Measurements from ENCODE around the gene MORN1. TPM values are rescaled to one million over a fixed set of nuclear protein-coding genes. Genes with fewer than 3 reads are reported as not detected.

The MORN1 gene
- total and polyA plus RNA-seq, 9 of the 15 experiments (the other 6 are each of a cell fraction or from before 2014, with no cell fraction given) = 0.24 to 9.3 (median 4.2) TPM

DNA sequence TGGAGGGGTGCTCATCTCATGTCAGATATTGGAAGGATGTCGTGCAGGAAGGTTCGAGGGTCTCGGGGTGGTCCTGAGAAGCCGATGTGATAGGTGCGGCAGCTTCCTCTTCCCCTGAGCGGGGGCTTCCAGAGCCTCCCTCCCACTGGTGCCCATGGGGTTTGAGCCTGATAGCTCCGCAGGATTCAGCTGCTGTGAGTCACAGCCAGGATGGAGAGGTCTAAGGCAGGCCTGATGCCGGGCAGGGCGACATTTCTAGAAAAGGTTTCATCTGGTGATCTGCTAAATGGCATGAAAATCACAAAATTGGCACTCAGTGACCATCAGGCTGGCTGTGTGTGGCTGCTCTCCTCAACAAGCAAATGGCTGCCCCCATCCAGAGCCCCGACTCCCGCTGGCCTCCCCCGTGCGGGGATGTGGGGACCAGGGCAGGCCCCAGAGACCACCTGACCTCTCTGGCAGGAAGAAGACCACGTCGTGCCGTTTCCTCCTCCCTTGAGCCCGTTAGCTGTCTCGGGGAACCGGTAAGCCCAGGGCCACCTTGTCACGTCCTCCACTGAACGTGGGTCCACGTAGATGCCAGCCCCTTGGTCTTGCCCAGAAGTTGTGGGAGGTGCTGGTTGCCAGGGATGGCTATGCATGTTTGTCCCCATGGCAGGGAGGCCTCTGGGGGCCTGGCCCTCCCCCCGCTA is 97.2 kb downstream of the MORN1 start:
- FAIRE-seq (no peak), DNase-seq (ENCODE audit: extremely low read depth in 1 of 4, low spot score in 3 of 4) (no peak), ATAC-seq (no peak)
- 92% methylated on average over 21 of the region's 23 CpGs for WGBS (ENCODE audit: insufficient coverage, low coverage, missing lambda C conversion rate)
- peaks cover 97% of the 10 kb centered on the region for H3K79me2 ChIP-seq (ENCODE audit: control insufficient read depth, insufficient read depth, low read length)
- H3K4me3 ChIP-seq = no peak overlapping the region
- CTCF ChIA-PET (ENCODE audit: low intra/inter-chr PET ratio) = no interaction called here
- TF ChIP-seq, protein P1, sequence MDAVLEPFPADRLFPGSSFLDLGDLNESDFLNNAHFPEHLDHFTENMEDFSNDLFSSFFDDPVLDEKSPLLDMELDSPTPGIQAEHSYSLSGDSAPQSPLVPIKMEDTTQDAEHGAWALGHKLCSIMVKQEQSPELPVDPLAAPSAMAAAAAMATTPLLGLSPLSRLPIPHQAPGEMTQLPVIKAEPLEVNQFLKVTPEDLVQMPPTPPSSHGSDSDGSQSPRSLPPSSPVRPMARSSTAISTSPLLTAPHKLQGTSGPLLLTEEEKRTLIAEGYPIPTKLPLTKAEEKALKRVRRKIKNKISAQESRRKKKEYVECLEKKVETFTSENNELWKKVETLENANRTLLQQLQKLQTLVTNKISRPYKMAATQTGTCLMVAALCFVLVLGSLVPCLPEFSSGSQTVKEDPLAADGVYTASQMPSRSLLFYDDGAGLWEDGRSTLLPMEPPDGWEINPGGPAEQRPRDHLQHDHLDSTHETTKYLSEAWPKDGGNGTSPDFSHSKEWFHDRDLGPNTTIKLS (IDR thresholded peaks at IDR 0.05; ENCODE audit: borderline replicate concordance, low read depth) = no peak
- TF ChIP-seq PHF20 (IDR thresholded peaks at IDR 0.05; ENCODE audit: partially characterized antibody) (no peak), ELF2 (CRISPR knock-in tag; IDR thresholded peaks at IDR 0.05) (no peak), SRF (CRISPR knock-in tag; IDR thresholded peaks at IDR 0.05) (no peak), NBN (IDR thresholded peaks at IDR 0.05; ENCODE audit: low read depth) (no peak)
- TF ChIP-seq, protein P2, sequence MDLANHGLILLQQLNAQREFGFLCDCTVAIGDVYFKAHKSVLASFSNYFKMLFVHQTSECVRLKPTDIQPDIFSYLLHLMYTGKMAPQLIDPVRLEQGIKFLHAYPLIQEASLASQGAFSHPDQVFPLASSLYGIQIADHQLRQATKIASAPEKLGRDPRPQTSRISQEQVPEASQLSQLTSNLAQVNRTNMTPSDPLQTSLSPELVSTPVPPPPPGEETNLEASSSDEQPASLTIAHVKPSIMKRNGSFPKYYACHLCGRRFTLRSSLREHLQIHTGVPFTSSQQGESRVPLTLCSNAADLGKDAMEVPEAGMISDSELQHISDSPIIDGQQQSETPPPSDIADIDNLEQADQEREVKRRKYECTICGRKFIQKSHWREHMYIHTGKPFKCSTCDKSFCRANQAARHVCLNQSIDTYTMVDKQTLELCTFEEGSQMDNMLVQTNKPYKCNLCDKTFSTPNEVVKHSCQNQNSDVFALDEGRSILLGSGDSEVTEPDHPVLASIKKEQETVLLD (IDR thresholded peaks at IDR 0.05) = no peak
- H3K36me3 ChIP-seq (ENCODE audit: control insufficient read depth, insufficient read depth, low read length) = 0 out of 3 replicates have a peak, but pooled peaks cover 2% of the 10 kb centered on the region
- H2AFZ ChIP-seq (ENCODE audit: low read depth, low read length) = no peak overlapping the region
- H4K20me1 ChIP-seq (replicated peaks; ENCODE audit: control insufficient read depth, insufficient read depth, low read length) = peaks cover 38% of the 10 kb centered on the region
- H3K4me1 ChIP-seq (replicated peaks in 1 of 2; ENCODE audit: control insufficient read depth in 2 of 2, insufficient read depth in 2 of 2, low read length in 2 of 2) = peaks cover 12 to 81% of the 10 kb centered on the region in 2 experiments
- POLR2A ChIA-PET = interaction anchor here (0.6 kb wide), 2 partner anchors 16 to 53 kb away, joined by 4 read pairs; no protein-coding TSS in a partner anchor
- H3K27me3 ChIP-seq (ENCODE audit: control insufficient read depth in 2 of 2, insufficient read depth in 2 of 2, low read length in 2 of 2) = no peaks in the 10 kb centered on the region
- no peak overlapping the region for H3K27ac ChIP-seq (ENCODE audit: extremely low read depth, low read depth, low read length)
- in situ Hi-C loops (cut with MboI) = no loop called here
- no peaks in the 10 kb centered on the region for H3K9me3 ChIP-seq (replicated peaks; ENCODE audit: control insufficient read depth, insufficient read depth, low read depth, low read length)
- H3K9me1 ChIP-seq (ENCODE audit: control insufficient read depth, insufficient read depth, low read length) = peaks cover 7% of the 10 kb centered on the region
- H3K4me2 ChIP-seq (ENCODE audit: insufficient read depth, low read length) = no peak overlapping the region
- no TSS peak for BruUV-seq (replicated peaks)
- intact Hi-C loops (cut with micrococcal nuclease) = no loop called here
- H3K9ac ChIP-seq (ENCODE audit: insufficient read depth in 1 of 2, low read depth in 2 of 2, low read length in 2 of 2) = peak overlapping the region in 1 of 2 experiments; percentile 60; a peak in 1 of 4 replicates

Data from K562 (cell line).